Spleen (tissue), 11 donors: ENCODE measurements around the gene RGL4. TPM values are rescaled to one million over a fixed set of nuclear protein-coding genes. Genes with fewer than 3 reads are reported as not detected.
"Not testable (repeated sequence)": the region's sequence is repeated elsewhere in the genome, so short reads cannot be mapped to it uniquely, and the experiment has no call there.

Source experiments
- DNase-seq: peaks from one replicate; pipeline ENCODE4 v3.0.0-alpha.2; 2020
- H3K27ac ChIP-seq, 8 donors: fragments of 200-600 bp; sonication (generic) in 7 of 8; 1 replicate in 4 of 8; 2 replicates in 4 of 8; pipeline versions ENCODE4 v1.5.0 to v1.8.0; 2016 to 2021; ENCODE audit warnings: inconsistent platforms in 4 of 8, mild to moderate bottlenecking in 4 of 8, moderate library complexity in 1 of 8
- H3K27me3 ChIP-seq, 7 donors: fragments of 200-600 bp; sonication (generic) in 6 of 7; replicated peaks in 1 of 7; 1 replicate in 4 of 7; 2 replicates in 3 of 7; pipeline versions ENCODE4 v1.5.0 to v1.8.0; 2016 to 2021; ENCODE audit warnings: inconsistent platforms in 3 of 7, mild to moderate bottlenecking in 1 of 7
- H3K36me3 ChIP-seq, 6 donors: fragments of 200-600 bp; sonication (generic) in 5 of 6; 1 replicate in 4 of 6; 2 replicates in 2 of 6; pipeline versions ENCODE4 v1.5.0 to v1.8.0; 2016 to 2021; ENCODE audit warnings: inconsistent platforms in 2 of 6
- H3K4me1 ChIP-seq, 6 donors: fragments of 200-600 bp; sonication (generic) in 5 of 6; 1 replicate in 3 of 6; 2 replicates in 3 of 6; pipeline versions ENCODE4 v1.5.0 to v1.8.0; 2016 to 2021; ENCODE audit warnings: inconsistent platforms in 3 of 6
- H3K4me3 ChIP-seq, 8 donors: fragments of 200-600 bp; sonication (generic) in 7 of 8; 1 replicate in 4 of 8; 2 replicates in 4 of 8; pipeline versions ENCODE4 v1.5.0 to v1.8.0; 2016 to 2021; ENCODE audit warnings: inconsistent platforms in 4 of 8, mild to moderate bottlenecking in 4 of 8, moderate library complexity in 2 of 8
- H3K9me3 ChIP-seq, 8 donors: fragments of 200-600 bp; sonication (generic) in 7 of 8; 1 replicate in 4 of 8; 2 replicates in 4 of 8; pipeline versions ENCODE4 v1.5.0 to v1.8.0; 2016 to 2021; ENCODE audit warnings: inconsistent platforms in 4 of 8
- POLR2A ChIP-seq, 3 donors: fragments of 450-650 bp; IDR thresholded peaks; one replicate each; pipeline ENCODE4 v1.5.1; 2017; ENCODE audit warnings: antibody characterized with exemption in 3 of 3, mild to moderate bottlenecking in 1 of 3
- POLR2AphosphoS5 ChIP-seq, 3 donors: sonication (generic); formaldehyde crosslinking; IDR thresholded peaks; one replicate each; pipeline ENCODE4 v1.5.1; 2017; ENCODE audit warnings: antibody characterized with exemption in 3 of 3
- WGBS, 5 donors: extraction: QIAGEN DNeasy Blood & Tissue Kit in 3 of 5; methylation state at CpG; one replicate each; pipeline versions ENCODE4 v1.1.5 to v1.1.7; 2013 to 2018; 5-methylcytosine and 5-hydroxymethylcytosine counted together
- intact Hi-C: fragments of 100-400 bp; cut with DNase I; formaldehyde crosslinking; loops from one replicate; pipeline ENCODE4 v1.15.0; 2023; ENCODE audit warnings: low total_unique reads
- polyA plus RNA-seq, 3 donors: library from polyadenylated mRNA; stranded (reverse); fragments of 200-250 nt; gene quantifications; one replicate each; pipeline ENCODE4 v1.2.1, GENCODE V29; 2013
- total RNA-seq, 7 donors: library from RNA; depleted of rRNA in 3 of 7; stranded (reverse); fragments of >200 nt in 3 of 7; fragmentation: NEBNext Ultra II Directional in 4 of 7; extraction: Animal tissue kit (Norgen Biotek cat#: 25700) in 4 of 7; gene quantifications; one replicate each; pipeline versions ENCODE4 v1.1.0 to v1.2.1, GENCODE V29; 2016 to 2021
- TF ChIP-seq, protein P1 (sequence below), 11 experiments: fragments of 200-600 bp in 7 of 11; fragments of 450-650 bp in 4 of 11; sonication (generic) in 4 of 11; IDR thresholded peaks in 8 of 11; conservative IDR thresholded peaks in 3 of 11; 1 replicate in 7 of 11; 2 replicates in 4 of 11; pipeline versions ENCODE4 v1.4.0 to v1.8.0; 2016 to 2021; ENCODE audit warnings: antibody characterized with exemption in 11 of 11, inconsistent platforms in 4 of 11, mild to moderate bottlenecking in 1 of 11
- donor health status: healthy with polysubstance abuse.
- donor health status: DM: no; HTN: no; CAD: no; lungs with moderate emphysema.
- donor health status: DM: no; HTN: no; CAD: no.
- donor health status: Bipolar disorder and iron deficiency.
- donor health status: healthy.
- donor health status: DM: no; HTN: no; CAD: no.
- donor health status: DM: yes; HTN: yes; CAD: no.

RGL4 gene
- total and polyA plus RNA-seq, 10 donors = 9.6 to 46.6 (median 17.6) TPM

DNA sequence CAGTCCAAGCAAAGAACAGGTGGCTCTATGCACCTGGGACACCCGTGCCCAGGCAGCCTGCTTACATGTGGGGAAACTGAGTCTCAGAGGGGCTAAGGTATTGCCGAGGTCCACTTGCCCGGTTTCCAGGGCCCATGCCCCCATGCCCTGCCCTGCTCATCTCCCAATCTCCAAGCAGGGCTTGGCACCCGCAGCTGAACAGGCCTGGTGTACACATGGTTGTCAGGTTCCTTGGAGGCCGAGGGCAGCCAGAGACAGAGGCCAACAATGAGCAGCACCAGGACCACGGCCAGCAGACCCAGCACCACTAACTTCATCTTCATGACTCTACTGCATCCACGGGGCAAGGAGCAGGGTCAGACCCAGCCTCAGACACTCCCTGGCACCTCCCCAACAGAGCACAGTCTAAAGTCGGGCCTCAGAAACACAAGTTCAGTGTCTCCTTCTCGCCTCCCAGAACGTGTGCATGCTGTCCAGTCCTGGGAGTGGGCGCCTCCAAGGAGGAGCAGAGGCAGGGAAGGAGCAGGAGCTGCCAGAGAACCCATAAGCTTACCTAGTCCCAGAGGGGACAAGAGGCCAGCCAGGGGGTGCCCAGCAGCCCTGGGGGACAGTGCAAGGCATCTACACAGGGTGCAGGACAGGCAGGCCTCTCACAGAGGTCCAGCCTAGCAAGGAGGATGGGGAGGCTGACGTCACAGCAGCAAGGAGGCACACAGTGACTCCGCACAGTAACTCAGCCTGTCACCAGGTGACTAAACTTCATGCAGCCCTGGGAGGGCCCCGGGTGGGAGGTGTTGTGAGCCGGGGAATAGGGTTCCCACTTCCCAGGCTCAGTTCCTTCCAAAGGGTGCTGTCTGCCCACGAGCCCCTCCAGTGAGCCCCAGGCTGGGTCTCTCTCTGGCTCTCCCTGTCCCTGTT, 20.2 kb upstream of the RGL4 start:
- Histone ChIP-seq H3K36me3 (peaks cover 0 to 35% (median 0%) of the 10 kb centered on the region in 6 donors), H3K27me3 (no peaks in the 10 kb centered on the region), H3K27ac (peak overlapping the region in 1 of 8 donors; percentile 2), H3K9me3 (no peaks in the 10 kb centered on the region), H3K4me3 (no peak overlapping the region), H3K4me1 (peaks cover 0 to 19% (median 6%) of the 10 kb centered on the region in 6 donors)
- 89 to 96% (median 91%) methylated on average over 9 to 16 of the region's 16 CpGs for WGBS, 5 donors
- DNase-seq = peak; percentile 64
- TF ChIP-seq POLR2AphosphoS5 (IDR thresholded peaks at IDR 0.05) (no peak), POLR2A (IDR thresholded peaks at IDR 0.05) (no peak)
- TF ChIP-seq, protein P1, sequence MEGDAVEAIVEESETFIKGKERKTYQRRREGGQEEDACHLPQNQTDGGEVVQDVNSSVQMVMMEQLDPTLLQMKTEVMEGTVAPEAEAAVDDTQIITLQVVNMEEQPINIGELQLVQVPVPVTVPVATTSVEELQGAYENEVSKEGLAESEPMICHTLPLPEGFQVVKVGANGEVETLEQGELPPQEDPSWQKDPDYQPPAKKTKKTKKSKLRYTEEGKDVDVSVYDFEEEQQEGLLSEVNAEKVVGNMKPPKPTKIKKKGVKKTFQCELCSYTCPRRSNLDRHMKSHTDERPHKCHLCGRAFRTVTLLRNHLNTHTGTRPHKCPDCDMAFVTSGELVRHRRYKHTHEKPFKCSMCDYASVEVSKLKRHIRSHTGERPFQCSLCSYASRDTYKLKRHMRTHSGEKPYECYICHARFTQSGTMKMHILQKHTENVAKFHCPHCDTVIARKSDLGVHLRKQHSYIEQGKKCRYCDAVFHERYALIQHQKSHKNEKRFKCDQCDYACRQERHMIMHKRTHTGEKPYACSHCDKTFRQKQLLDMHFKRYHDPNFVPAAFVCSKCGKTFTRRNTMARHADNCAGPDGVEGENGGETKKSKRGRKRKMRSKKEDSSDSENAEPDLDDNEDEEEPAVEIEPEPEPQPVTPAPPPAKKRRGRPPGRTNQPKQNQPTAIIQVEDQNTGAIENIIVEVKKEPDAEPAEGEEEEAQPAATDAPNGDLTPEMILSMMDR (IDR thresholded peaks at IDR 0.05 in 8 of 11, conservative IDR thresholded peaks at IDR 0.05 in 3 of 11) = no peak
- intact Hi-C loops = no loop called here

DNA sequence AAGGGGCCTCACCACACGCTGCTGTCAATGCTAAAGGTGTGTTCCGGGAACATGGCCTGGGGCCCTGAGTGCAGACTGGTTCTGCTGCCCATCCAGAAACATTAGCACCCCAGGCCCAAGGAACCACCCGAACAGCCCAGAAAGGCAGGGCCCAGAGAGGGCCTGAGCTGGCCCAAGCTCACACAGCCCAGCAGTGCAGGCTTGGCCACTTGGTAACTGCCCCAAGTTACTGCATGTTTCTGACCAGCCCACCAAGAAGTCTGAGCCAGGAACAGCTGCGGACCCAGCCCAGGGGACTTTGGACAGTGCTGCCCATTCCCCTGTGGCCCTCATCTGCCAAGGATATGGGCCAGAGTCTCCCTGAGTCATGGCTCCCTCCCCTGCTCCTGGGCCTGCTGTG, 19.4 kb upstream of the RGL4 start:
- DNase-seq = peak; percentile 7
- H3K9me3 ChIP-seq, H3K27ac ChIP-seq, H3K4me3 ChIP-seq, intact Hi-C loops, H3K27me3 ChIP-seq: not testable (repeated sequence)
- Histone ChIP-seq H3K4me1 (peaks cover 0 to 27% (median 13%) of the 10 kb centered on the region in 6 donors), H3K36me3 (peaks cover 0 to 35% (median 0%) of the 10 kb centered on the region in 6 donors)
- 92% methylated on average over 2 of the region's 4 CpGs; no CpG with 5 or more reads in 4 of the 5 donors for WGBS, 5 donors

DNA sequence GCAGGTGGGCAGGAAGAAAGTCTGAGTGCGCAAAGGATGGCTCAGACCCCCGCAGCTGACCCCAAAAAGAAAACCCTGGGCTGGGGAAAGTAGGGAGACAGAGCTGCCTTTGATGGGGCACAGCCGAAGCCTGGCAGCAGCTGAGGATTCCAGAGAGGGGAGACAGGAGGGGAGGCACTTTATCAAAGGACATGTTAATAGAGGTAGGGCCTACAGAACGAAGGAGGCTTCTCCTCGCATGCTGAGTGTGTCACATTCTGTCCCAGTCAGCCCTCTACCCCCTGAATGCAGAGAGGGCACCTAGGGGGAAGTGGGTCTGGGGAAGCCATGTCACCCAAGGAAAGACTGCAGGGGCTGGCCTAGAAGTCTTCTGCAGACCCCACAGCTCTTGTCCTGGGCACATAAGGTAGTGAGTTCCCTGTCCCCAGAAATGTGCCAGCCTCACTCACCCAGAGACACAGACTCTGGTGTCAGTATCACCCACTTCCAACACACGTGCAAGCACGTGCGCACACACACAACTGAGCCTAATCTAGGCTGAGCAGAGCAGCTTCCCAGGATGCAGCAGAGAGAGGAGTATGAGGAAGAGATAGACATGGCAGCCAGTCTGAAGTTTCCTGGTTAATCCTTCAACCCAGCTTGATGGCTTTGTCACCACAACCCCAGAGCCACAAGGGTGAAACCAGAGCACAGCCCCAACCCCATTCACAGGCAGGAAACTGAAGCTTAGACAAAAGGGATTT, 18.3 kb upstream of the RGL4 start:
- intact Hi-C loops, H3K9me3 ChIP-seq, H3K27me3 ChIP-seq, H3K4me3 ChIP-seq: not testable (repeated sequence)
- Histone ChIP-seq H3K4me1 (peaks cover 0 to 34% (median 14%) of the 10 kb centered on the region in 6 donors), H3K36me3 (peaks cover 0 to 41% (median 0%) of the 10 kb centered on the region in 6 donors), H3K27ac (peak overlapping the region in 6 of 8 donors; percentile 8 to 82 (median 63))
- DNase-seq = peak; percentile 39
- WGBS, 5 donors = 86 to 98% (median 88%) methylated on average over 8 of the region's 8 CpGs

DNA sequence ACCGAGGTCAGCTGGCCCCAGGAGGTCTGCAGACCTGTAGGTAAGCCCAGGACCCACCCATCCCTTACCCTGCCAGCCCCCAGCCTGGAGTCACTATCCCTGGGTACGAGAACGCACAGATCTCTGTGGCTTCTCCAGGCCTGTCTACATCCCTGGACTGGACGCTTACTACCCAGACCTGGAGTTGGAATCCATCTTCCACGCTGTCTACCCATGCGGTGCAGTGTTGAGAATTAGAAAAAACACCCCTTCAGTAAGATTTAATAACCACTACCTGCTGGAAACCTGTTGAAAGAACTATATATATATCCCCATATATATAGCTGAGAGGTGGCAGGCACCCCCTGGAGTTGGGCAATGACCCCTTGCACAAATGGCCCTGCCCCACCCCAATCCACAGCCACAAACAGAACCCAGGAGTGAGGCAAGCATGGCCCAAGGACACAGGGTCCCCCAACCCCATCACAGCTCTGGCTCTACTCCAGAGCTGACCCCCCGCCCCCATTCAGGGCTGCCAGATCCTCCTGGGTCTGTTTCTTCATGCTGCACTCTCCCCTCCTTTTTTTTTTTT, 17.7 kb upstream of the RGL4 start:
- Histone ChIP-seq H3K27me3 (no peaks in the 10 kb centered on the region), H3K36me3 (peaks cover 0 to 46% (median 0%) of the 10 kb centered on the region in 6 donors), H3K27ac (peak overlapping the region in 6 of 8 donors; percentile 8 to 82 (median 63)), H3K4me1 (peaks cover 0 to 34% (median 14%) of the 10 kb centered on the region in 6 donors), H3K9me3 (no peaks in the 10 kb centered on the region), H3K4me3 (no peak overlapping the region)
- TF ChIP-seq, protein P1 (IDR thresholded peaks at IDR 0.05 in 8 of 11, conservative IDR thresholded peaks at IDR 0.05 in 3 of 11) = no peak
- TF ChIP-seq POLR2A (IDR thresholded peaks at IDR 0.05) (no peak), POLR2AphosphoS5 (IDR thresholded peaks at IDR 0.05) (no peak)
- DNase-seq = peak; percentile 50
- intact Hi-C loops = no loop called here
- 50 to 84% (median 74%) methylated on average over 6 to 7 of the region's 7 CpGs for WGBS, 5 donors
